Activated CD8-positive, alpha-beta memory T cell treated with anti-CD3 and anti-CD28 coated beads for 24 hours (primary cell): ENCODE data around the gene CDAN1.

Experiments used
- DNase-seq: peaks from one replicate; pipeline ENCODE4 v3.0.0-alpha.2; 2020

The CDAN1 gene

GRCh38 chr15:42732095-42732827 lies 4.7 kb downstream of the CDAN1 start:
- no peak for DNase-seq

GRCh38 chr15:42731461-42731860 lies 5.5 kb downstream of the CDAN1 start:
- DNase-seq, result no peak

GRCh38 chr15:42730536-42730935 lies 6.4 kb downstream of the CDAN1 start:
- no peak for DNase-seq

- DNase-seq, result no peak
Observed at GRCh38 chr15:42730135-42730534, 6.8 kb downstream of the CDAN1 start.

GRCh38 chr15:42729409-42729808 lies 7.5 kb downstream of the CDAN1 start:
- DNase-seq, result no peak

- DNase-seq, result no peak
Observed at GRCh38 chr15:42728972-42729371, 8.0 kb downstream of the CDAN1 start.

- DNase-seq, result no peak
Observed at GRCh38 chr15:42728560-42728959, 8.4 kb downstream of the CDAN1 start.

- DNase-seq, result no peak
Observed at GRCh38 chr15:42727750-42728381, 9.1 kb downstream of the CDAN1 start.

- DNase-seq, result no peak
Observed at GRCh38 chr15:42726114-42726513, 10.8 kb downstream of the CDAN1 start.

- no peak for DNase-seq
Observed at GRCh38 chr15:42725331-42725903, 11.5 kb downstream of the CDAN1 start.

GRCh38 chr15:42724276-42724675 lies 12.7 kb downstream of the CDAN1 start:
- no peak for DNase-seq

- DNase-seq, result no peak
Observed at GRCh38 chr15:42723068-42723467, 13.9 kb downstream of the CDAN1 start.

- DNase-seq, result no peak
Observed at GRCh38 chr15:42721916-42722315, 15.0 kb downstream of the CDAN1 start.

GRCh38 chr15:42721016-42721415 lies 15.9 kb downstream of the CDAN1 start:
- no peak for DNase-seq

- no peak for DNase-seq
Observed at GRCh38 chr15:42720071-42720470, 16.9 kb downstream of the CDAN1 start.

GRCh38 chr15:42719043-42719442 lies 17.9 kb downstream of the CDAN1 start:
- DNase-seq, result no peak

GRCh38 chr15:42716626-42717025 lies 20.3 kb downstream of the CDAN1 start:
- no peak for DNase-seq

GRCh38 chr15:42716125-42716524 lies 20.8 kb downstream of the CDAN1 start:
- peak; percentile 44 for DNase-seq

- peak; percentile 21 for DNase-seq
Observed at GRCh38 chr15:42712584-42712983, 24.3 kb downstream of the CDAN1 start.

GRCh38 chr15:42711746-42712145 lies 25.2 kb downstream of the CDAN1 start:
- no peak for DNase-seq

- no peak for DNase-seq
Observed at GRCh38 chr15:42710662-42711061, 26.3 kb downstream of the CDAN1 start.

GRCh38 chr15:42707873-42708544 lies 28.9 kb downstream of the CDAN1 start:
- DNase-seq, result peak; percentile 17

- DNase-seq, result no peak
Observed at GRCh38 chr15:42707068-42707467, 29.9 kb downstream of the CDAN1 start.

- no peak for DNase-seq
Observed at GRCh38 chr15:42705336-42705735, 31.6 kb downstream of the CDAN1 start.
